Panc1 (cell line): Measurements from ENCODE around the gene CRLF2. TPM values are rescaled to one million over a fixed set of nuclear protein-coding genes. Genes with fewer than 3 reads are reported as not detected.

ENCODE experiments used
- ATAC-seq: fragments of 200-7000 bp; cut with Tn5 transposase; 2 replicates; pipeline ENCODE4 v1.9.1; 2020; ENCODE audit warnings: mild to moderate bottlenecking, moderate library complexity
- BruUV-seq: library from RNA; stranded (reverse); fragments of 400-500 nt; replicated peaks from 2 replicates; lab custom pipeline; 2021; lab: Mats Ljungman, UMichigan
- CTCF ChIA-PET: fragments of 300-600 bp; sonication (Branson Sonifier 250); formaldehyde crosslinking; loops from one replicate; lab custom pipeline; 2022; ENCODE audit warnings: antibody characterized with exemption; lab: Charles Lee
- POLR2A ChIA-PET: fragments of 300-600 bp; sonication (Branson Sonifier 250); formaldehyde crosslinking; loops from one replicate; lab custom pipeline; 2022; ENCODE audit warnings: antibody characterized with exemption; lab: Charles Lee
- DNase-seq: peaks from one replicate; pipeline ENCODE4 v3.0.0-alpha.2; 2010; ENCODE audit warnings: low read depth, low spot score
- H3K27ac ChIP-seq: 2 replicates; pipeline ENCODE4 v1.5.1; 2011; ENCODE audit warnings: mild to moderate bottlenecking, low read length, inconsistent platforms
- H3K27me3 ChIP-seq: fragments of 200-500 bp; sonication (Bioruptor generic); 2 replicates; pipeline ENCODE4 v1.6.0; 2014; ENCODE audit warnings: low read length, inconsistent platforms; ENCODE audit not compliant: control insufficient read depth, insufficient read depth
- H3K36me3 ChIP-seq: fragments of 200-500 bp; sonication (Bioruptor generic); 2 replicates; pipeline ENCODE4 v1.5.1; 2014; ENCODE audit warnings: inconsistent platforms, mild to moderate bottlenecking, low read length, moderate library complexity; ENCODE audit not compliant: control insufficient read depth, insufficient read depth
- H3K4me1 ChIP-seq: 2 replicates; pipeline ENCODE4 v1.5.1; 2011; ENCODE audit warnings: inconsistent platforms, mild to moderate bottlenecking, low read length, moderate library complexity; ENCODE audit not compliant: control insufficient read depth, insufficient read depth
- H3K4me3 ChIP-seq, 2 experiments: 2 replicates each; pipeline ENCODE4 v1.5.1; 2011 to 2012; ENCODE audit warnings: low read depth in 2 of 2, low read length in 2 of 2, mild to moderate bottlenecking in 2 of 2, inconsistent platforms in 1 of 2, moderate library complexity in 1 of 2
- H3K9me3 ChIP-seq: fragments of 200-500 bp; sonication (Bioruptor generic); 2 replicates; pipeline ENCODE4 v1.5.1; 2014; ENCODE audit warnings: low read depth, mild to moderate bottlenecking, inconsistent platforms, low read length, moderate library complexity; ENCODE audit not compliant: control insufficient read depth, insufficient read depth
- POLR2AphosphoS5 ChIP-seq: IDR thresholded peaks from 2 replicates; pipeline ENCODE4 v1.6.1; 2012; ENCODE audit warnings: mild to moderate bottlenecking, low read depth, low read length, moderate library complexity
- SIN3A ChIP-seq: IDR thresholded peaks from 2 replicates; pipeline ENCODE4 v1.6.1; 2012; ENCODE audit warnings: low read depth, mild to moderate bottlenecking, low read length, moderate library complexity, borderline replicate concordance; ENCODE audit not compliant: insufficient read depth
- TCF7L2 ChIP-seq: IDR thresholded peaks from 2 replicates; pipeline ENCODE4 v1.6.1; 2011; ENCODE audit warnings: mild to moderate bottlenecking, low read depth, low read length, inconsistent platforms
- in situ Hi-C: cut with HindIII; loops from 2 replicates; pipeline ENCODE4 v1.10.0; 2016; ENCODE audit warnings: low sequenced_read_pairs, low pct_unique_long_range_greater_than_20kb
- intact Hi-C: fragments of 100-400 bp; cut with micrococcal nuclease; formaldehyde crosslinking; loops from one replicate; pipeline ENCODE4 v1.10.0; 2022; ENCODE audit not compliant: unreplicated experiment
- total RNA-seq: library from RNA; stranded (reverse); gene quantifications from one replicate; pipeline ENCODE4 v1.2.1, GENCODE V29; 2021; ENCODE audit not compliant: unreplicated experiment
- TF ChIP-seq, protein P1 (sequence below), 2 experiments: IDR thresholded peaks; 2 replicates each; pipeline ENCODE4 v1.6.1; 2011 to 2012; ENCODE audit warnings: low read depth in 2 of 2, control low read depth in 1 of 2, low read length in 1 of 2, mild to moderate bottlenecking in 1 of 2, moderate library complexity in 1 of 2; ENCODE audit not compliant: insufficient read depth in 1 of 2
- TF ChIP-seq, protein P2 (sequence below): fragments of 450-650 bp; IDR thresholded peaks from 2 replicates; pipeline ENCODE4 v1.5.1; 2017; ENCODE audit warnings: mild to moderate bottlenecking

CRLF2 gene
- total RNA-seq, 1 experiment from 2014 or later, result 0.67 TPM

- in situ Hi-C loops, result no loop called here
- BruUV-seq, result no TSS peak
- DNase-seq (peak; percentile 78), ATAC-seq (peak; percentile 70)
- peak overlapping the region; percentile 26 to 57 for H3K4me3 ChIP-seq
- no peaks in the 10 kb centered on the region for H3K36me3 ChIP-seq
- ChIA-PET POLR2A (no interaction called here), CTCF (no interaction called here)
- no peaks in the 10 kb centered on the region for H3K27me3 ChIP-seq
- TF ChIP-seq, protein P1, sequence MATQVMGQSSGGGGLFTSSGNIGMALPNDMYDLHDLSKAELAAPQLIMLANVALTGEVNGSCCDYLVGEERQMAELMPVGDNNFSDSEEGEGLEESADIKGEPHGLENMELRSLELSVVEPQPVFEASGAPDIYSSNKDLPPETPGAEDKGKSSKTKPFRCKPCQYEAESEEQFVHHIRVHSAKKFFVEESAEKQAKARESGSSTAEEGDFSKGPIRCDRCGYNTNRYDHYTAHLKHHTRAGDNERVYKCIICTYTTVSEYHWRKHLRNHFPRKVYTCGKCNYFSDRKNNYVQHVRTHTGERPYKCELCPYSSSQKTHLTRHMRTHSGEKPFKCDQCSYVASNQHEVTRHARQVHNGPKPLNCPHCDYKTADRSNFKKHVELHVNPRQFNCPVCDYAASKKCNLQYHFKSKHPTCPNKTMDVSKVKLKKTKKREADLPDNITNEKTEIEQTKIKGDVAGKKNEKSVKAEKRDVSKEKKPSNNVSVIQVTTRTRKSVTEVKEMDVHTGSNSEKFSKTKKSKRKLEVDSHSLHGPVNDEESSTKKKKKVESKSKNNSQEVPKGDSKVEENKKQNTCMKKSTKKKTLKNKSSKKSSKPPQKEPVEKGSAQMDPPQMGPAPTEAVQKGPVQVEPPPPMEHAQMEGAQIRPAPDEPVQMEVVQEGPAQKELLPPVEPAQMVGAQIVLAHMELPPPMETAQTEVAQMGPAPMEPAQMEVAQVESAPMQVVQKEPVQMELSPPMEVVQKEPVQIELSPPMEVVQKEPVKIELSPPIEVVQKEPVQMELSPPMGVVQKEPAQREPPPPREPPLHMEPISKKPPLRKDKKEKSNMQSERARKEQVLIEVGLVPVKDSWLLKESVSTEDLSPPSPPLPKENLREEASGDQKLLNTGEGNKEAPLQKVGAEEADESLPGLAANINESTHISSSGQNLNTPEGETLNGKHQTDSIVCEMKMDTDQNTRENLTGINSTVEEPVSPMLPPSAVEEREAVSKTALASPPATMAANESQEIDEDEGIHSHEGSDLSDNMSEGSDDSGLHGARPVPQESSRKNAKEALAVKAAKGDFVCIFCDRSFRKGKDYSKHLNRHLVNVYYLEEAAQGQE (IDR thresholded peaks at IDR 0.05; ENCODE audit: insufficient read depth in 1 of 2, low read depth in 2 of 2, low read length in 1 of 2), result no peak
- intact Hi-C loops, result no loop called here
- no peak overlapping the region; the same call in 1 of the 2 replicates for H3K27ac ChIP-seq
- H3K9me3 ChIP-seq, result no peaks in the 10 kb centered on the region
- H3K4me1 ChIP-seq, result no peaks in the 10 kb centered on the region
These were observed 6.5 kb downstream of the CRLF2 start for GRCh38 chrX:1205681-1206611.

DNA sequence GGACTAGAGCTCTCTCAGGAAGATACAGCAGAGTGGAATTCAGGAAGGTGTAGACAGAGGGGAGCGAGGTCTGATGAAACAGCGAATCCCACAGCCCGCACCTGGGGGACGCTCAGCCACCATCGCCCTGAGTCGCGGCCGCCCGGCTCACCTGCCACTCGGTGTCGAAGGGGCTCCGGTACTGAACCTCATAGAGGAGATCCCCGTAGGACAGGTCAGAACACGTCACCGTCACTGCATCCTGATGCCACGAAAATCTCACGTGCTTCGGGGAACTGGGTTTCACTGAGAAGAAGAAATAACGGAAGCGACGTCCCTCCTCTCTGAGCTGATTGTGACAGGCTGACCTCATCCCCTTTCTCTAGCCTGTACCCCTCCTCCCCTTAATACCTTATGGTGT, 10.2 kb downstream of the CRLF2 start:
- intact Hi-C loops, result no loop called here
- no peak for ATAC-seq

More for the DNA sequence above, 10.2 kb downstream of the CRLF2 start:
- Histone ChIP-seq H3K27ac (no peak overlapping the region), H3K4me1 (no peaks in the 10 kb centered on the region), H3K4me3 (no peak overlapping the region), H3K27me3 (no peaks in the 10 kb centered on the region), H3K36me3 (no peaks in the 10 kb centered on the region), H3K9me3 (no peaks in the 10 kb centered on the region)
- ChIA-PET CTCF (no interaction called here), POLR2A (no interaction called here)
- TF ChIP-seq SIN3A, result no peak
- TF ChIP-seq POLR2AphosphoS5, result no peak
- TF ChIP-seq, protein P2, sequence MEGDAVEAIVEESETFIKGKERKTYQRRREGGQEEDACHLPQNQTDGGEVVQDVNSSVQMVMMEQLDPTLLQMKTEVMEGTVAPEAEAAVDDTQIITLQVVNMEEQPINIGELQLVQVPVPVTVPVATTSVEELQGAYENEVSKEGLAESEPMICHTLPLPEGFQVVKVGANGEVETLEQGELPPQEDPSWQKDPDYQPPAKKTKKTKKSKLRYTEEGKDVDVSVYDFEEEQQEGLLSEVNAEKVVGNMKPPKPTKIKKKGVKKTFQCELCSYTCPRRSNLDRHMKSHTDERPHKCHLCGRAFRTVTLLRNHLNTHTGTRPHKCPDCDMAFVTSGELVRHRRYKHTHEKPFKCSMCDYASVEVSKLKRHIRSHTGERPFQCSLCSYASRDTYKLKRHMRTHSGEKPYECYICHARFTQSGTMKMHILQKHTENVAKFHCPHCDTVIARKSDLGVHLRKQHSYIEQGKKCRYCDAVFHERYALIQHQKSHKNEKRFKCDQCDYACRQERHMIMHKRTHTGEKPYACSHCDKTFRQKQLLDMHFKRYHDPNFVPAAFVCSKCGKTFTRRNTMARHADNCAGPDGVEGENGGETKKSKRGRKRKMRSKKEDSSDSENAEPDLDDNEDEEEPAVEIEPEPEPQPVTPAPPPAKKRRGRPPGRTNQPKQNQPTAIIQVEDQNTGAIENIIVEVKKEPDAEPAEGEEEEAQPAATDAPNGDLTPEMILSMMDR, result no peak
- TF ChIP-seq, protein P1 (IDR thresholded peaks at IDR 0.05; ENCODE audit: insufficient read depth in 1 of 2, low read depth in 2 of 2, low read length in 1 of 2), result no peak
- TF ChIP-seq TCF7L2, result no peak
- no TSS peak for BruUV-seq
- in situ Hi-C loops, result no loop called here
- DNase-seq, result no peak
